Measurements from ENCODE around the gene NCF4. TPM values are rescaled to one million over a fixed set of nuclear protein-coding genes. Genes with fewer than 3 reads are reported as not detected.

The NCF4 gene
- total RNA-seq, 1 experiment from 2014 or later: not detected

- DNase-seq (ENCODE audit: low read depth, low spot score): no peak
- intact Hi-C loops (cut with micrococcal nuclease; ENCODE audit: unreplicated experiment): no loop called here
- TF ChIP-seq SIN3A (IDR thresholded peaks at IDR 0.05; ENCODE audit: borderline replicate concordance, insufficient read depth, low read depth, low read length): no peak
- no peak for TF ChIP-seq TCF7L2 (IDR thresholded peaks at IDR 0.05; ENCODE audit: low read depth, low read length)
- no peak for TF ChIP-seq CTCF (IDR thresholded peaks at IDR 0.05)
- no peak for TF ChIP-seq POLR2AphosphoS5 (IDR thresholded peaks at IDR 0.05; ENCODE audit: low read depth, low read length)
- no peak for TF ChIP-seq REST (IDR thresholded peaks at IDR 0.05; ENCODE audit: insufficient read depth in 1 of 2, low read depth in 2 of 2, low read length in 1 of 2)
- CTCF ChIA-PET: no interaction called here
- no peaks in the 10 kb centered on the region for H3K4me1 ChIP-seq (ENCODE audit: control insufficient read depth, insufficient read depth, low read length)
- H3K36me3 ChIP-seq (ENCODE audit: control insufficient read depth, insufficient read depth, low read length): no peaks in the 10 kb centered on the region
- no TSS peak for BruUV-seq (replicated peaks)
- ATAC-seq: no peak
- no peaks in the 10 kb centered on the region for H3K9me3 ChIP-seq (ENCODE audit: control insufficient read depth, insufficient read depth, low read depth, low read length)
- no peak overlapping the region for H3K27ac ChIP-seq (ENCODE audit: low read length)
- POLR2A ChIA-PET: no interaction called here
- H3K4me3 ChIP-seq (ENCODE audit: low read depth in 2 of 2, low read length in 2 of 2): no peak overlapping the region
- no peaks in the 10 kb centered on the region; the same call in 1 of the 2 replicates for H3K27me3 ChIP-seq (ENCODE audit: control insufficient read depth, insufficient read depth, low read length)
- in situ Hi-C loops (cut with HindIII; ENCODE audit: low pct_unique_long_range_greater_than_20kb, low sequenced_read_pairs): no loop called here
These were observed 32.5 kb downstream of the NCF4 start for GRCh38 chr22:36893262-36893661.

- POLR2A ChIA-PET: no interaction called here
- no peak overlapping the region for H3K27ac ChIP-seq (ENCODE audit: low read length)
- BruUV-seq (replicated peaks): no TSS peak
- ATAC-seq (no peak), DNase-seq (ENCODE audit: low read depth, low spot score) (no peak)
- in situ Hi-C loops (cut with HindIII; ENCODE audit: low pct_unique_long_range_greater_than_20kb, low sequenced_read_pairs): no loop called here
- no peaks in the 10 kb centered on the region for H3K4me1 ChIP-seq (ENCODE audit: control insufficient read depth, insufficient read depth, low read length)
- no peaks in the 10 kb centered on the region; the same call in 1 of the 2 replicates for H3K27me3 ChIP-seq (ENCODE audit: control insufficient read depth, insufficient read depth, low read length)
- CTCF ChIA-PET: interaction anchor here (0.5 kb wide), 1 partner anchor 195 kb away, joined by 3 read pairs; no protein-coding TSS in a partner anchor
- no peak overlapping the region for H3K4me3 ChIP-seq (ENCODE audit: low read depth in 2 of 2, low read length in 2 of 2)
- H3K9me3 ChIP-seq (ENCODE audit: control insufficient read depth, insufficient read depth, low read depth, low read length): no peaks in the 10 kb centered on the region
- intact Hi-C loops (cut with micrococcal nuclease; ENCODE audit: unreplicated experiment): no loop called here
- TF ChIP-seq SIN3A (IDR thresholded peaks at IDR 0.05; ENCODE audit: borderline replicate concordance, insufficient read depth, low read depth, low read length) (no peak), REST (IDR thresholded peaks at IDR 0.05; ENCODE audit: insufficient read depth in 1 of 2, low read depth in 2 of 2, low read length in 1 of 2) (no peak), TCF7L2 (IDR thresholded peaks at IDR 0.05; ENCODE audit: low read depth, low read length) (no peak), CTCF (IDR thresholded peaks at IDR 0.05) (no peak), POLR2AphosphoS5 (IDR thresholded peaks at IDR 0.05; ENCODE audit: low read depth, low read length) (no peak)
- H3K36me3 ChIP-seq (ENCODE audit: control insufficient read depth, insufficient read depth, low read length): no peaks in the 10 kb centered on the region
These were observed 33.5 kb downstream of the NCF4 start for GRCh38 chr22:36894266-36894665.

Measured in Panc1 (cell line).